Breast epithelium (tissue), 4 donors: ENCODE results near the gene BMX. TPM values are rescaled to one million over a fixed set of nuclear protein-coding genes. Genes with fewer than 3 reads are reported as not detected.

Experiments
- DNase-seq, 2 donors: peaks; one replicate each; pipeline ENCODE4 v3.0.0-alpha.2; 2019; ENCODE audit warnings: low spot score in 2 of 2
- H3K27ac ChIP-seq, 2 donors: fragments of 200-600 bp; sonication (generic) in 1 of 2; one replicate each; pipeline ENCODE4 v1.5.1; 2016 to 2019; ENCODE audit warnings: mild to moderate bottlenecking in 1 of 2
- H3K27me3 ChIP-seq, 2 donors: fragments of 200-600 bp; sonication (generic) in 1 of 2; one replicate each; pipeline versions ENCODE4 v1.5.1 to v1.6.0; 2017 to 2019; ENCODE audit warnings: control low read depth in 1 of 2, mild to moderate bottlenecking in 1 of 2
- H3K36me3 ChIP-seq: fragments of 200-600 bp; one replicate; pipeline ENCODE4 v1.5.1; 2019
- H3K4me1 ChIP-seq, 2 donors: fragments of 200-600 bp; sonication (generic); one replicate each; pipeline ENCODE4 v1.5.1; 2016 to 2019; ENCODE audit warnings: control low read depth in 1 of 2
- H3K4me3 ChIP-seq, 3 donors: fragments of 200-600 bp; sonication (generic); 1 replicate in 2 of 3; 2 replicates in 1 of 3; pipeline ENCODE4 v1.5.1; 2016 to 2019; ENCODE audit warnings: mild to moderate bottlenecking in 3 of 3, moderate library complexity in 2 of 3
- H3K9me3 ChIP-seq, 2 donors: fragments of 200-600 bp; sonication (generic) in 1 of 2; one replicate each; pipeline ENCODE4 v1.5.1; 2016 to 2019; ENCODE audit warnings: control low read depth in 1 of 2
- CTCF ChIP-seq, 3 donors: fragments of 450-650 bp; IDR thresholded peaks; one replicate each; pipeline ENCODE4 v1.5.1; 2016 to 2017; ENCODE audit warnings: antibody characterized with exemption in 3 of 3, mild to moderate bottlenecking in 3 of 3, moderate library complexity in 3 of 3
- POLR2A ChIP-seq: fragments of 450-650 bp; IDR thresholded peaks from one replicate; pipeline ENCODE4 v1.6.1; 2016; ENCODE audit warnings: antibody characterized with exemption, mild to moderate bottlenecking, moderate library complexity
- POLR2AphosphoS5 ChIP-seq, 3 donors: sonication (generic); formaldehyde crosslinking; IDR thresholded peaks; one replicate each; pipeline ENCODE4 v1.6.1; 2017; ENCODE audit warnings: antibody characterized with exemption in 3 of 3
- intact Hi-C: fragments of 100-400 bp; cut with DNase I; formaldehyde crosslinking; loops from one replicate; pipeline ENCODE4 v1.15.1; 2023; ENCODE audit warnings: low total_unique reads
- total RNA-seq, 3 donors: library from RNA; depleted of rRNA; stranded (reverse); fragments of >200 nt; gene quantifications; one replicate each; pipeline ENCODE4 v1.1.0, GENCODE V29; 2016

BMX gene
- total RNA-seq, 3 donors from 2014 or later, result 2.3 to 4.2 (median 3.9) TPM

DNA sequence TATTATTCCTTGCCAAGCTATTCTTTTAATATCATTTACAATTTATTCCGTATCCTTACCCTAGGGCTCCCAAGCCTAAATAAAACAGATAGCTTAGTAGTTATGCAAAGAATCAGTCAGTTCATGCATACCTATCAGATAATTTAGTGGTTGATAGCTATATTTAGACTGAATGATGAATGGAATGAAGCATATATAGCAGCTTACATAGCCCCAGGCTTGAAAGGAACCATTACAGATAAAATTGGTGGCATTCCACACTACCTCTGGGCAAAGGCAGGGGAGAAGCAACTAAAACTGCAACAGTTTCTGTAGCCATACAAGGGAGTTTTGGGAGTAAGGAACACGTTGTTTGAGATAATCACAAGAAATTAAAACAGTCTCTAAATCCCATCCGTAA, 97.4 kb downstream of the BMX start:
- no peak for DNase-seq
- intact Hi-C loops, result no loop called here
- Histone ChIP-seq H3K4me3 (no peak overlapping the region), H3K36me3 (no peaks in the 10 kb centered on the region), H3K27me3 (peaks cover 0 to 29% of the 10 kb centered on the region in 2 donors), H3K4me1 (no peaks in the 10 kb centered on the region), H3K9me3 (no peaks in the 10 kb centered on the region), H3K27ac (no peak overlapping the region)
- no peak for TF ChIP-seq CTCF (IDR thresholded peaks at IDR 0.05)
- TF ChIP-seq POLR2A, result no peak
- no peak for TF ChIP-seq POLR2AphosphoS5 (IDR thresholded peaks at IDR 0.05)

- H3K27me3 ChIP-seq, result peaks cover 0 to 24% of the 10 kb centered on the region in 2 donors
These were observed 98.9 kb downstream of the BMX start for GRCh38 chrX:15599461-15599860.

GRCh38 chrX:15600049-15600448, 99.4 kb downstream of the BMX start:
- no peak overlapping the region for H3K27ac ChIP-seq
- no peak overlapping the region for H3K4me3 ChIP-seq
- no peak for DNase-seq
- H3K4me1 ChIP-seq, result no peaks in the 10 kb centered on the region
- H3K36me3 ChIP-seq, result no peaks in the 10 kb centered on the region
- intact Hi-C loops, result no loop called here
- no peaks in the 10 kb centered on the region for H3K9me3 ChIP-seq
- TF ChIP-seq POLR2AphosphoS5 (IDR thresholded peaks at IDR 0.05) (no peak), CTCF (IDR thresholded peaks at IDR 0.05) (no peak), POLR2A (no peak)
- H3K27me3 ChIP-seq, result peaks cover 0 to 29% of the 10 kb centered on the region in 2 donors

More at GRCh38 chrX:15599461-15599860, 98.9 kb downstream of the BMX start:
- DNase-seq, result no peak
- H3K36me3 ChIP-seq, result no peaks in the 10 kb centered on the region
- H3K4me3 ChIP-seq, result no peak overlapping the region
- intact Hi-C loops, result no loop called here
- H3K9me3 ChIP-seq, result no peaks in the 10 kb centered on the region
- H3K4me1 ChIP-seq, result no peaks in the 10 kb centered on the region
- H3K27ac ChIP-seq, result no peak overlapping the region
- TF ChIP-seq POLR2AphosphoS5 (IDR thresholded peaks at IDR 0.05) (no peak), POLR2A (no peak), CTCF (IDR thresholded peaks at IDR 0.05) (no peak)

DNA sequence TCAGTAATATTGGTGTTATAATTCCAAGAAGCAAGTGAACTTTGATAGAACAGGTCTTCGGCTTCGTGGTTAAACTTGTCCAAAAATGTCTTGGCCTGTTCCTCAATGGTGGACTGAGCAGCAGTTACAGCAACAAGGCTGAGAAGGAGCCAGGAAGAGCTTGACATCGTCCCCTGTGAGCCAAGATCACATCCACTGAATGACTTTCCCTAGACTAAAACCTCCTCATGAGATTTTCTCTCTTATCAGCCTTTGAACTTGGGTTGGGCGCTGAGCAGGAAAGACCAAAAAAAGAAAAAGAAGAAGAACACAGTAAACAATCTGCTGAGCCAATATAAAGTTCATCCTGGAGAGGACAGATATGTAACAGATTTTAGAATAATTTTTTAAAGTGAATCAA, 100.1 kb downstream of the BMX start, which contains the start of gene ACE2:
ACE2 (minus strand) TSS at position 216 of the 400 bp plus-strand sequence; CDS start at position 167, 49 bp downstream.
- Histone ChIP-seq H3K27me3 (peaks cover 0 to 36% of the 10 kb centered on the region in 2 donors), H3K4me3 (no peak within 1 kb of the TSS), H3K27ac (no peak within 1 kb of the TSS), H3K9me3 (no peaks in the 10 kb centered on the region), H3K4me1 (no peaks in the 10 kb centered on the region), H3K36me3 (no peaks in the 10 kb centered on the region)
- no peak for TF ChIP-seq POLR2AphosphoS5 (IDR thresholded peaks at IDR 0.05)
- TF ChIP-seq POLR2A, result no peak
- no peak for TF ChIP-seq CTCF (IDR thresholded peaks at IDR 0.05)
- no peak for DNase-seq
- intact Hi-C loops, result no loop called here

DNA sequence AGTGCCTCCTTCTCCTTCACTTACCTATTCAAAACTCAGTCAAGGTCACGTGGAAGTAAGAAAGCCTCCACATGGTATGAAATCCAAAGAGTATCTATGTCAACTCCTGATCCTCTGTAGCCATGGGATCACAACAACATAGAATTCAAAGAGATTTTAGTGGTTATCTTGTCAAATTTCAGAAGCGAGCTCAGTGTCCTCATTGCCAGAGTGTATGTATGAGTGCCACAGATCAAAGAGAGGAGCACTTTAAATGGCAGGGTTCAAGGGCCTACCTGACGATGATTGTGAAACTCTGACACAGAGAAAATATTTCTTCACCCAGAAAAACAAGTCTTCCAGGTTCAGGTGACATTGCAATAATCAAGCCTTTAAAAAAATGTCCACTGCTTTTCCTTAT, 101.3 kb downstream of the BMX start:
- Histone ChIP-seq H3K27me3 (peaks cover 0 to 40% of the 10 kb centered on the region in 2 donors), H3K36me3 (no peaks in the 10 kb centered on the region), H3K9me3 (no peaks in the 10 kb centered on the region), H3K4me3 (no peak overlapping the region), H3K27ac (no peak overlapping the region), H3K4me1 (no peaks in the 10 kb centered on the region)
- TF ChIP-seq POLR2A, result no peak
- TF ChIP-seq CTCF (IDR thresholded peaks at IDR 0.05), result no peak
- TF ChIP-seq POLR2AphosphoS5 (IDR thresholded peaks at IDR 0.05), result no peak
- DNase-seq, result no peak
- intact Hi-C loops, result no loop called here
